HuH-7.5 (cell line): ENCODE results near the gene TMEM47.

Experiments
- DNase-seq: peaks from one replicate; pipeline ENCODE4 v3.0.0; 2011; ENCODE audit warnings: low spot score

TMEM47 gene

GRCh38 chrX:34585561-34585960, 71.5 kb downstream of the TMEM47 start:
- DNase-seq, result no peak

- no peak for DNase-seq
Measured at GRCh38 chrX:34584781-34585180, 72.3 kb downstream of the TMEM47 start.

- DNase-seq, result no peak
Measured at GRCh38 chrX:34580069-34580468, 77.0 kb downstream of the TMEM47 start.

GRCh38 chrX:34578237-34578636, 78.8 kb downstream of the TMEM47 start:
- no peak for DNase-seq
